Hepatocyte (in vitro differentiated cells): ENCODE measurements around the gene CHMP6.

ENCODE experiments used
- EZH2 ChIP-seq: fragments of 200-600 bp; sonication (generic); IDR thresholded peaks from 2 replicates; pipeline ENCODE4 v1.6.1; 2016; ENCODE audit warnings: antibody characterized with exemption, mild to moderate bottlenecking, borderline replicate concordance
- EZH2phosphoT487 ChIP-seq: fragments of 200-600 bp; sonication (generic); IDR thresholded peaks from one replicate; pipeline ENCODE4 v1.6.1; 2018; ENCODE audit warnings: antibody characterized with exemption, mild to moderate bottlenecking, low read depth, moderate library complexity; ENCODE audit not compliant: unreplicated experiment, severe bottlenecking
- TF ChIP-seq, protein P1 (sequence below): fragments of 200-600 bp; sonication (generic); IDR thresholded peaks from 2 replicates; pipeline ENCODE4 v1.5.1; 2016; ENCODE audit warnings: antibody characterized with exemption, mild to moderate bottlenecking; ENCODE audit not compliant: poor library complexity

DNA sequence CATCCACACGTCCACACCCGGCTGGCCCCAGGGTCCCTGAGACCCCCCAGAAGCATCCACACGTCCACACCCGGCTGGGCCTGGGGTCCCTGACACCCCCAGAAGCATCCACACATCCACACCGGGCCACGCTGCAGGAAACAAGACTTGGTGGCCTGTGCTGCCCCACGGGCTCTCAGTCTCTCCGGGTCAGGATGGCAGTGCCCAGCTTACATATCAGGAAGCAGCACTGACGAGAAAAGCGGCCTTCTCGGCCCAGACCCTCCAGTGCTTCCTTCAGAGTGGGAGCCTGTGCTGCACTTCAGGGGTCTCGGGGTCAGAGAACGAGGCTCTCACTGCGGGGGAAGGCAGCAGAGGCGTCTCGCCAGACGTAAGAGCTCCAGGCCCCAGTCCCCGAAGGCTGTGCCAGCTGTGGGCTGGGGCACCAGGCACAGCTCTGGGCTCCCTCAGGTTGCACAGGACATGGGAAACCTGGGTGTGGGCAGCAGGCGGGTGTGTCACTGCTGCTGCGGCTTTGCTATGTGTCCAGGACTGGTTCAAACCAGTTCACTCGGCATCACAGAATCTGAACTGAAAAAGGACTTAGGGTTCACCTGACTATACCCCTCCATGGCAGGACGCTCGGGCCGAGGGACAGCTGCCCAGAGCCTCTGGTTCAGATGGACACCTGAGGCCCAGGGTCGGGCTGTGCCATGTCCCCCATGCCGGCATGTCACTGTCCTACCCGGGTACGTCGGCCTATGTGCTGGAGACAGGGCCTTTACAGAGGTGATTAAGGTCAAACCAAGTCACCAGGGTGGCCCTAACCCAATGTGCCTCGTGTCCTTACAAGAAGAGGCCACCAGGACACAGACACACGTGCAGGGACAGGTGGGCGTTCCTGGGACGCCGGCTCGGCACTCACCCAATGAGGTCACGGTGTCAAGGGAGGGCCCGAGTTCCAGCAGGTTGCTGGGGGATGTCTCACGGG lies 40.2 kb upstream of the CHMP6 start:
- TF ChIP-seq, protein P1, sequence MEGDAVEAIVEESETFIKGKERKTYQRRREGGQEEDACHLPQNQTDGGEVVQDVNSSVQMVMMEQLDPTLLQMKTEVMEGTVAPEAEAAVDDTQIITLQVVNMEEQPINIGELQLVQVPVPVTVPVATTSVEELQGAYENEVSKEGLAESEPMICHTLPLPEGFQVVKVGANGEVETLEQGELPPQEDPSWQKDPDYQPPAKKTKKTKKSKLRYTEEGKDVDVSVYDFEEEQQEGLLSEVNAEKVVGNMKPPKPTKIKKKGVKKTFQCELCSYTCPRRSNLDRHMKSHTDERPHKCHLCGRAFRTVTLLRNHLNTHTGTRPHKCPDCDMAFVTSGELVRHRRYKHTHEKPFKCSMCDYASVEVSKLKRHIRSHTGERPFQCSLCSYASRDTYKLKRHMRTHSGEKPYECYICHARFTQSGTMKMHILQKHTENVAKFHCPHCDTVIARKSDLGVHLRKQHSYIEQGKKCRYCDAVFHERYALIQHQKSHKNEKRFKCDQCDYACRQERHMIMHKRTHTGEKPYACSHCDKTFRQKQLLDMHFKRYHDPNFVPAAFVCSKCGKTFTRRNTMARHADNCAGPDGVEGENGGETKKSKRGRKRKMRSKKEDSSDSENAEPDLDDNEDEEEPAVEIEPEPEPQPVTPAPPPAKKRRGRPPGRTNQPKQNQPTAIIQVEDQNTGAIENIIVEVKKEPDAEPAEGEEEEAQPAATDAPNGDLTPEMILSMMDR = no peak
- TF ChIP-seq EZH2 (no peak), EZH2phosphoT487 (no peak)
